NCI-H460 (cell line): Measurements from ENCODE around the gene CDK18. TPM values are rescaled to one million over a fixed set of nuclear protein-coding genes. Genes with fewer than 3 reads are reported as not detected.
"Not testable (repeated sequence)": the region's sequence is repeated elsewhere in the genome, so short reads cannot be mapped to it uniquely, and the experiment has no call there.

Experiments
- DNase-seq: peaks from one replicate; pipeline ENCODE4 v3.0.0-alpha.2; 2016; ENCODE audit warnings: low read depth; ENCODE audit errors: extremely low read depth
- total RNA-seq: library from RNA; depleted of rRNA; stranded (reverse); fragments of >200 nt; shearing (Covaris generic); gene quantifications from 2 replicates; pipeline ENCODE4 v1.2.3, GENCODE V29; 2014

The CDK18 gene
- total RNA-seq, 1 experiment from 2014 or later: 0.27 TPM

DNA sequence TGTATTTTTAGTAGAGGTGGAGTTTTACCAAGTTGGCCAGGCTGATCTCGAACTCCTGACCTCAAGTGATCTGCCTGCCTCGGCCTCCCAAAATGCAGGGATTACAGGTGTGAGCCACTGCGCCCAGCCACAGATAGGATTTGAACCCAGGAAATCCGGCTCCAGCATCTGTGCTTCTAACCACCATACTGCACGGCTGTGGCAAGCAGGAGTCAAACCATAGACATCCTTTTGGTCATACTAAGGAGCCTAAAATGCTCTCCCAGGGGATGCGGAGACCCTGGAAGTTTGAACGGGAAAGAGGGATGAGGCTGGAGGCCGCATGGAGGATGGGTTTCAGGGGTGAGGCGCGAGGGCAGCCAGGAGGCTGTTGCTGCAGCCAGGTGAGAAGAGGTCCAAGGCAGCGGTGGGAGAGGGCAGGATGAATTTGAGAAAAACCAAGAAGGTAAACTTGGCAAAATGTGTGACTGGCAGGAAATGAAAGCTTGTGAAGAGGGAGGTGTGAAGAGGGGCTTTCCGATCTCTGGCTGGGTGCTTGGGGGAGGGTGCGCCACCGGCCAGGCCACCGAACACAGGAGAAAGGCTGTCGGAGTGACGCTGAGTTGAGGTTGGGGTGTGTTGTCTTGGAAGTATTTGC lies 24.0 kb upstream of the CDK18 start:
- no peak for DNase-seq

DNA sequence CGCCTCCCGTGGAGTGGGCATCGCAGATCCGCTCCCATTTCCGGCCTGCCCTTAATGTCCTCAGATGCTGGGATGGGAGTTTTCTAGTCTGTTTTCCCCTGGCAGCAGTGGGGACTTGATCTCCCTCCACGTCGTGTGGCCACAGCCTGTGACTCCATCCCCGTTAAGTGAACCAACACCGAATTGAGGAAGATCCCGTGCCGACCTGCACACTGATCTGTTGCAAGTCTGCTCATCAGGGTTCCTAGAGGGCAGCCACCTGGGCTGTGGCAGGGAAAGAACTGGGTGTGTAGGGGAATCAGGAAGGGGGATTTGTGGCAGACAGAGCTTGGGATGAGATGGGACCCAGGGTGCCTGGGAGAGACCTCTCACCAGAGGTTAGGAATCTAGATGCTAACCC lies 23.3 kb upstream of the CDK18 start:
- no peak for DNase-seq

DNA sequence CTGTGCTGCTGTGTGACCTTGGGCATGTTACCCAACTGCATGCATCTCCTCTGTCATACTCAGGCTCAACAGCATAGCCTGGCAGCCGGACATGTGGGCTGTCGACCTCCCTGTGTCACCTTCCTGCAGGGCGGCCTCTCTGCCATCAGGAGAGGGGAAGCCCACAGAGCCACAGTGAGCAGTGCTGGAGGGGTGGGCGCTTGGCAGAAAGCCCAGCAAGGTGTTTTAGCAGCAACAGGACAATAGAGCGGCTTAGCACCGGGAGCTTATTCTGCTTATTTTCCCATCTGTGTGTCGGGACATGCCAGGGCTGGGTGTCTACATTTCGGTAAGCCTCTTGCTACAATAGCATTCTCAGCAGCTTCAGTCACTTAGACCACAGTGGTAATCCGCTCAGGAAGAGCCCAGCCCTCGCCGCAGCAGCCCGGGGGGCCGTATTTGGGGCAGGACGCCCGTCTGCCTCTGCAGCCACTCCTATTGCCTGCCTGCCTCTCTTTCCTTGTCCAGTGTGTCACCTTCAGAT lies 22.8 kb upstream of the CDK18 start:
- DNase-seq: no peak

DNA sequence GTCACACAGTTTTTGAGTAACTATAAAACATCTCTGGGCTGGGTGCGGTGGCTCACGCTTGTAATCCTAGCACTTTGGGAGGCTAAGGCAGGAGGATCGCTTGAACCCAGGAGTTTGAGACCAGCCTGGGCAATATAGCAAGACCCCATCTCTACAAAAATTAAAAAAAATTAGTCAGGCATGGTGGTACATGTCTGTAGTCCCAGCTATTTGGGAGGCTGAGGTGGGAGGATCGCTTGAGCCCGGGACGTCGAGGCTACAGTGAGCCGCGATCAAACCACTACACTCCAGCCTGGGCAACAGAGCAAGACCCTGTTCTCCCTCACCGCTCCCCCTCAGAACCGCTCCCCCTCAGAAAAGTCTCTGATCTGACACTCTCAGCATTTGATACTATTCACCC lies 21.9 kb upstream of the CDK18 start:
- not testable (repeated sequence) for DNase-seq

DNA sequence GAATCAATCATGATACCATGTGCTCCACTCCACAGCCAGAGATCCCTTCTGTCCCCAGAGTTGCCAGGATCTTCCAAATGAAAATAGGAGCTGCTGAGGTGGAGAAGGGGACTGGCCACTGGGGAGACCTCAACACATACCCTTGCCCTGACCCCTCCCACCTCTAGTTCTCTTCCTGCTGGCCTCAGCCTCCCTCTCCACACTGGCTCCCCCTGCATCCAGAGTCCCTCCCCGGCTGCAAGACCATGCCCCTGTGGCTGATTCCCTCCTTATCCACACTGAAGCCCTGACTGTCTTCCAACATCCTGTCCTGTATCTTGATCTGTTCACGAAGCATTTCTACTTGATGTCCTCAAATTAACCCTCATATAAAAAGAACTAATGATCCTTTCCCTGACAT lies 21.1 kb upstream of the CDK18 start:
- DNase-seq: no peak

DNA sequence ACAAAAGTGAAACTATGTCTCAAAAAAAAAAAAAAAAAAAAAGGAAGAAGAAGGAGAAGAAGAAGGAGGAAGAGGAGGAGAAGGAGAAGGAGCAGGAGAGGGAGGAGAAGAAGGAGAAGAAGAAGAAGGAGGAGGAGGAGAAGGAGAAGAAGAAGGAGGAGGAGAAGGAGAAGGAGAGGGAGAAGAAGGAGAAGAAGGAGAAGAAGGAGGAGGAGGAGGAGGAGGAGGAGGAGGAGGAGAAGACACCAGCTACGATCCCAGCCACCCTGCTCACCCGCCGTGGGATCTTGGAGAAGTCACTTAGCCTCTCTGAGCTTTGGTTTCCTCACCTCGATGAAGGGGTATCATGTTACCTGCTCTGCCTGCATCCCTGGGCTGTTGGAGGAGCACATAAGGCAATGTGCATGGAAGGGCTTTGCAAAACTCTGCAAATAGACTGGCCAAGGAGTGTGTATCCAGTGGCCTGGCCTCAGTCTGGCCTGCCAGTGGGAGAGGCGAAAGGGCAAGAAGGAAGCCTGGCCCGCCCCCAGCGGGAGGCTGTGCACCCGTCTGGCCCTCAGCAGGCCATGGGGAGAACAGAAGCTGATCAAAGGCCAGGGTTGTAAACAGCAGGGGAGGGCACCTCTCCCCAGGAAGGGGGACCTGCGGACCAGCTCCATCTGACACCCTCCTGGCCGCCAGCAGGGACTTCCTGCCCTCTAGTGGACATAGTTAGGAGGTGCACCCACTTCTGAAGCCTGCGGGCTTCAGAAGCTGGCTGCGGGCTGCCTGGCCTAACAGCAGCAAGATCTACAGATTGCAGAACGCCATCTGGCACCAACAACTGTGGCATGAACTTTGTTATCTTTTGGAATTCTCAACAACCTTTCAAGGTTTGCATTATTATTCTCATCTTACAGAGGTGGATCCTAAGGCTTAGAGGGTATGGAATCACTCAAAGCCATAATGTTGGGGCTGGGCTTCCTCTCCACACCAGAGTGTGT lies 19.2 kb upstream of the CDK18 start:
- peak; percentile 74 for DNase-seq

DNA sequence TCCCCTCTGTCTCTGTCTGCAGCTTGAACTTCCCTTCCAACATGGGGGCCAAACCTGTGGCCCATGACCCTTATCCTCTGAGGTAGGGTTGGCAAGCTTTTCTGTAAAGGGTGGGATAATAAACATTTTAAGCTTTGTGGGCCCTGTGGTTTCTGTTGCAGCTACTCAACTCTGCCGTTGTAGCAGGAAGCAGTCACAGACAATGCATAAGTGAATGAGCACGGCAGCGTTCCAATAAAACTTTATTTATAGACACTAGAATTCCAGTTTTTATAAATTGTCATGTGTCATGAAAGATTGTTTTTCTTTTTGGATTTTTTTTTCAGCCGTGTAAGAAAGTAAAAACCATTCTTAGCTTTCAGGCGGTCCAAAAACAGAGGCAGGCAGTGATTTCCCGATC lies 18.2 kb upstream of the CDK18 start:
- DNase-seq: no peak

DNA sequence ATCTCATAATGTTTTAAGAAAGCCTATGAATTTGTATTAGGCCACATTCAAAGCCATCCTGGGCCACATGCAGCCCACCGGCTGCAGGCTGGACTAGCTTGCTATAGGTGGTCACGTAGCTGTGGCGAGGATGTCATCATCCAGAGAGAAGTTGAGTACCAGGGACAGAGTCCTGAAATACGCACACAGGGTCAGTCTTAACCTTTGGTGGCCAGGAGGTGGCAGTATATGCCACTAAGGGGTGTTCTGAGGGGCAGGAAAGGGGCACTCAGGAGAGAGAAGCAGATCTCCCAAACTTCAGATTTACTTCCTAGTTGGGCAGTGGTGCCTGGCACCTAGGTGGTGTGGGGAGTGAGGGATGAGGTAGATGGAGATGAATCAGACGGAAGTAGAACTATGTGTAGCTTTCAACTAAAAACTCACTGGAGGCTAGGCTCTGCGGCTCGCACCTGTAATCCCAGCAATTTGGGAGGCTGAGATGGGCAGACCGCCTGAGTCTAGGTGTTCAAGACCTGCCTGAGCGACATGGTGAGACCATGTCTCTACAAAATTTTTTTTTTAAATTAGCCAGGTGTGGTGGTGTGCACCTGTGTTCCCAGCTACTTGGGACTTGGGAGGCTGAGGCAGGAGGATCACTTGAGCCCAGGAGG lies 16.3 kb upstream of the CDK18 start:
- peak; percentile 72 for DNase-seq

DNA sequence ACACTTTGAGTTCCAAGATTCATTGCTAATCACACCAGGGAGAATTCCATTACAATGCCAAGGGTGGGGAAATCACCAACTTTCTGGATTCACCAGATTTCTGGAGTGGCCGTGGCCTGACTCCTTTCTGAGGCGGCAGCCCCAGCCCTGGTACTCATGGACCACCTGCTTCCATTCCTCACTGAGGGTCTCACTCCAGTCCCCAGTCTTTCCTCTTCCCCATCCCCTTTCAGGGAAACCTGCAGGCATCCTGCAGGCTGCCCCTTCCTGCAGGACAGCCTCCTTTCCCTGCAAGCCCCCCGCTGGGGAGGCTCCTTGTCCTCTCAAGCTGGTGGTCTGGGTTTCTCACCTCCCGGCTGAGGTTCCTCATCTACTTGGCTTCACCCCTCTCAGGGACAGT lies 12.7 kb upstream of the CDK18 start:
- DNase-seq: no peak

DNA sequence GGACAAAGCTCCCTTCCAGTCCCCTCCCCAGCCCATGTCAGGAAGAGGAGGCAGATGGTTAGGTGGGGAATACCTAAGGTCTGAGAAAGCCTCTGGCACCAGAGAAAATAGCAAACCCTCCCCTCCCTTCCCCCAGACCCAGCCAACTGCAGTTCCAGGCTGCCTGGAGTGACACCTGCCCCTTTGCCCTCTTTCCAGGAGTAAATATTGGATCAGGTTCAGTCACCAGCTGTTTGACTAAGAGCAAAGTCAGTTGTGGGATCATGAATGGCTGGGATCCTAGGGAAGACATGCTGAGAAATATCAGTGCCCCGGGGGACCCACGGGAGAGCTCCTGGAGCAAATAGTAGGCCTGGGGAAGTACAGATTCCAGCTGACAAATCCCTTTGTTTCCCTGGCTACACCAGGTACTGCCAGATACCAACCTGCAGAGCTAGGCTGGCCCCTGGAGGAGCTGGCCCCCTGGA lies 12.2 kb upstream of the CDK18 start:
- DNase-seq: no peak

DNA sequence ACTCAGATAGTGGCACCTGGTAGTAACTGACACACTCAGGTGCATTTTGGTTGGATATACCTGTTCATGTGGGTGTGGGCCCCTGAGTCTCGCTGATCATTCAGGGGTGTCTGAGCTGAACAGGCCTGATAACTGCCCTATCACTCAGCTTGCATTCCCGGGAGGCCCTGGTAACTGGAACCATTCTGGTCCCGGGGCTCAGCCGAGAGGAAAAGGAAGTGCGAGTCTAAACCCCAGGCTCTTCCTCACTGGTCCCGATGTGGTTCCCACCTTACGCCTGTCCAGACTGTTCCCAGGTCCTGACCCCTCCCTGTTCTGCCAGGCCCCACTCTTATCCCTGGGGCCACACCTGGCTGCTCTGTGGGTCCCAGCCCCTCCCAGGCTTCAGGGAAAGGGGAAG lies 11.7 kb upstream of the CDK18 start:
- no peak for DNase-seq

DNA sequence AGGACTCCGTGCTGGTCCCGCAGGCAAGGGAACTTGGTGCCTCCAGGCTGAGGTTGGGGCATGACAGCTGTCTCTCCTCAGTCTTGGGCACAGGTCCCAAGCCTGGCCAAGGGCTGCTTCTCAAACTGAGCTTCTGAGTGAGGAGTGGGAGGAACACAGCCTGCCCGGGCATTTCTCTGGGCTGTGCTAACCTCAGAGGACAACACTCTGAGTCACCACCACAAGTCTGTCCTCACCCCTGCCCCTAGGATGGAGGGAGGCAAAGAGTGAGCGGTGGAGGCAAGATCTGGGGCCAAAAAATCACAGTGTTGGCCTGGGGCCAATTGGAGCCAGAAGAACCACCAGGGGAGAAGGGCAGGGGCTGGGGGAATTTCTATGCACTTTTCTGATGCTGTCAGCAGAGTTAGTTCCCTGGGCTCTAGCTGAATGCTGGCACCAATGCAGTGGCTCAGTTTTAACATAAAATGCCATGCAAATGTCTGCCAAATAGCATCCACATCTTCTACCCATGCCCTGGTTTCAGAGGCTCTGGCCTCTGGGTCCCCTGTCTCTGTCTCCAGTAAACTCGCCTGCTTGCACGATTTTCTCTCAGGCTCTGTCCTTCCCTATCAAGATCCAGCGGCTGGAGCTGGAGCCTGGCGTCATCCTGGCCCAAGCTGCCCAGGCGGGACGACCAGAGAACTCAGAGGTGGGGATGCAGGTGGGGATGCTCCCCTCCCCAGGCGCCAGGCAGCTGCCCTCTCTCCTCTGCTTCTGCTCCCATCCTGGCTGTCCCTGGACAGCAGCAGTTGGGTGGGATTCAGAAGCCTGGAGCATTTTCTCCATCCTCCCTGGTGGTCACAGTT lies 11.0 kb upstream of the CDK18 start:
- DNase-seq: no peak

DNA sequence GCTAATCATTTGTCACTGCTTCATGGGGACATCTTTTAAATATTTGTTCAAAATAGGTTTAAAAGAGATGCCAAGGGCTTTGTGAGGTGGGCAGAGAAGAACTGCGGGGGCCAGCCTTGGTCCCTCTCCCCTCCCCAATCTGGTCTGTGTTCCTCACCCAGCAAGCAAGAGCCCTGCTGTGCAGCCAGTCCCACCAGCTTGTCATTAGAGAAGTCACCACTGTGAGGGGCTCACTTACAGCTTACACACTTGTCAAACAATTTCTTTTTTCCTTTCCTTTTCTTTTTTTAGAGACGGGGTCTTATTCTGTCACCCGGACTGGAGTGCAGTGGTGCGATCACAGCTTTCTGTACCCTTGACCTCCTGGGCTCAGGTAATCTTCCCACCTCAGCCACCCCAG lies 10.4 kb upstream of the CDK18 start:
- DNase-seq: no peak

DNA sequence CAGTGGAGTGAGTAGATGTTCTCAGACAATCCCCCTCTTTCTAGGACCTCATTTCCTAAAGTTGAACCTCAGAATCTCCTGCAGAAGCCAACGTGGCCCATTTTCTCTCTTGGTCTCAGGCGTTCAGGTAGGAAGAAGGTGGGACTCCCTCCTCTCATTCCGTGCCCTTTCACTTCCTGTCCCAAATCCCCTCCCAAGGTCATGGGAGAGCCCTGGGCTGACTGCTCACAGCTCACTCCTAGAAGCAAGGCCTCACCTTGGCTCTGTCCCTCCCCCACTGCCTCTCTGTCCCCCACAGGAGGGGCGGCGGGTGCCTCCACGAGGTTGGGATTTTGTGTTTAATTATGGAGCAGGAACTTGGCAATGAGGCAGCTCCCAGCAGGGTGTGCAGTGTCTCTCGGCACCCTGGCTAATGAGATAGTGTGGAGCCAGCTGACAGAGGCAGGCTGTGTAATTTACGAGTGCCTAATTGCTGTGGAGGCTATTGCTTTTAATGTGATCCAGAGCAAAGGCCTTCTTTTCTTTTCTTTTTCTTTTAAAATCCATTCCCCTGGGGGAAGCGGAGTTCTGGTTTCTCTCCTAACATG lies 9.1 kb upstream of the CDK18 start:
- no peak for DNase-seq

DNA sequence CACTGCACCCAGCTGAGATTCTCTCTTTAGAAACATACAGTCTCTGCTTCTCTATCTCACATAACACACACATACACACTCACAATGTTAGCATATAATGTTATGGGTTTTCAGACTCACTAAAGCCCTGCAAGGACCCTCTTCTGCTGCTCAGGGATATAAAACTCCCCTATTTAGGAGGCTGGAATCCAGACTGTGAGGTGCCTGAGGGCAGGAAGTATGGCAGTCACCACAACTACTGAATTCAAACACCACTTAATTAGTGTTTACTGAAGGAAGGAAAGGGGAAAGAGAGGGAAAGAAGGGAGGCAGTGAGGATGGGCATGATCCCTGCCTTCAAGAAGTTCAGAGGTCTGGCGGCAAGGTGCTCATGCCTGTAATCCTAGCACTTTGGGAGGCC lies 7.8 kb upstream of the CDK18 start:
- no peak for DNase-seq

DNA sequence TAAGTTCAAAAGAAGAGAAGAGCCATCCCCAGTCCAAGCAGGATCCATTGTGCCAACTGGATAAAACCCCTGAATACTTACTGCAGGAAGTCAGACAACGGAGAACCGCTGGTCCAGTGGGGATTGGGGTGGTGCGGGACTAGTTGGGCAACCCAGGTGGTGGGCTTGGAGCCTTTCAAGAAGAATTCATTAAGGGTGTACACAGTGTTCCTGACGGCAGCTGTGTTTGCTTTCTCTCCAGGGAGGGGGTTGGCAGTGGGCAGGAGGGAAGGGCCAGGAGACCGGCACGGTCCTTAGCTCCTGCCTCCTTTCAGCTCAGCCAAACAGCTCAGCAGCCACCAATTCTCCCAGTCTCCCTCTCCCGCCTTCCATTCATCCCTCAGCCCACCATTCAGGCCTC lies 7.1 kb upstream of the CDK18 start:
- DNase-seq: no peak

DNA sequence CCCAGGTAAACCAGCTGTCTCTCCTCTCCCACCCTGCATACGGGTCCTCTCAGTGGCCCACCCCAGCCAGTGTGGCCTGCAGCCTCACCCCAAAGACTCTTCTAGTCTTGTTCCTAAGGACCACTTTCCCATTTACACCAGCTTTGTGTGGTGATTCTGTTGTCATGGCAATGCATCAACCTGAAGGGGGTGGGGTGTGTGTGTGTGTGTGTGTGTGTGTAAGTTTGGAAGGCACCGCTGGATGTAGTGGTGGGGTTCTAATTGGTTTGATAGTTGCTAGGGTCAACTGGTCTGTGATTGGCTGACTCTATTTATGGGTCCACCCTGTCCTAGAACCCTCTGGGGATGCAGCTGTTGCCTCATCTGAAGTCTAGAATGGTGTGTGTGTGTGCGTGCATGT lies 4.7 kb upstream of the CDK18 start:
- DNase-seq: no peak

DNA sequence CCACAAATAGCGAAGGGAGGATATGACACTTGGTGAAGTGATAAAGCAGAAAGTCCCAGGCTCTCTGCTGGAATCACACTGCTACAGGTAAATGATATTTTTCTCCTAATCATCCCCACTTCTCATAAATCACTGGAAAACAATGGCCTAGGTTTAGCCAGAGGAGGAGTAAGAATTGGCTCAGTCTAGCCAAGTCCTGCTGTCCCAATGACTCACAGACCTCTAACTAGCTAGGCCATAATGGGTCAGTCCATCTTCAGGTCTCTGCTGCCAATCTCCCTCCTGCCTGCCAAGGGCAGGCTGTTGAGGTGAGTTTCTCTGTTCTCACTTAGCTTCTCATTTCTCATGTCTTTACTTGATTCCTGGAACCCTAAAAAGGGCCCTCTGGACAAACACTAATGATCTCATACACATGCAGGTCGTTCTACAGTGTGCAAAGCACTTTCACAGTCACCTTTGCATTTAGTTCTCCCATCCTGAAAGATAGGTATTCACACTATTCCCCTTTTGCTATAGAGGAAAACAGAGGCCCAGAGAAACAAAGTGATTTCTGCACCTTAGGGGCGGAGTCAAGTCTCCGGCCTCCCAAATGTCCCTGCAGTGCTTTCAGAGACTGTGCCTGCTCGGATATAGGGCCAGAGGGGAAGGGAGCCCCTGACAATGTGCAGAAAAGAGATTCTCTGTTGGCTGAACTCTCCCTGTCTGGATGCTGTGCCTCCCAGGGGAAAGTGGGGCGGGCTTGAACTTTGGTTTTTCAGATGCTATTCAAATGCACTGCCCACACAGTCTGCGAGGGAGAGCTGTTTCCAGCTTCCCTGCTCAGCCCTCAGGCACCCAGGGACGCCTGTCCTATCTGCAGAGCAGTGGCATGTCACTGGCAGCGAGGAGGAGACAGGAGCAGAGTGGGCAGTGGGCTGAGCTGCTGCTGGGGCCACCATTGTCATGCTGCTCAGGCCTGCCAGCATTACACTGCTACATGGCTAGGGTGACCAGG lies 3.9 kb upstream of the CDK18 start:
- DNase-seq: no peak
